ENCODE data around the gene PCID2.

The PCID2 gene

DNA sequence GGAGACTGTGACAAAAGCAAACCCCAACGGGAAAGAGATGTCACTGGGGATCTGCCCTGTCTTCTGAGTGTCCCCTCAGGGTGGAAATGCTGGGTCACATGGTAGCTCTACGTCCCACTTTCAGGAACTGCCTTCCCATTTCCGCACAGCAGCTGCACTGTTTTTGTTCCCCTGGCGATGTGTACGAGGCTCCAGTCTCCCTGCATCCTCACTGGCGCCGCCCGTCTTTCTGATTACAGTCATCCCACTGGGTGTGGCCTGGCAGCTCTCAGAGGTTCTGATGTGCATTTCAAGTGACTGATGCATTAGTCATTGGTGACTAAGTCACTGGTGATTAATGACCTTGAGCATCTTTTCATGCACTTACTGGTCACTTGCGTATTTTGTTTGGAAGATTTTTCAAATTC is 21.2 kb downstream of the PCID2 start:
- FAIRE-seq, result no peak

DNA sequence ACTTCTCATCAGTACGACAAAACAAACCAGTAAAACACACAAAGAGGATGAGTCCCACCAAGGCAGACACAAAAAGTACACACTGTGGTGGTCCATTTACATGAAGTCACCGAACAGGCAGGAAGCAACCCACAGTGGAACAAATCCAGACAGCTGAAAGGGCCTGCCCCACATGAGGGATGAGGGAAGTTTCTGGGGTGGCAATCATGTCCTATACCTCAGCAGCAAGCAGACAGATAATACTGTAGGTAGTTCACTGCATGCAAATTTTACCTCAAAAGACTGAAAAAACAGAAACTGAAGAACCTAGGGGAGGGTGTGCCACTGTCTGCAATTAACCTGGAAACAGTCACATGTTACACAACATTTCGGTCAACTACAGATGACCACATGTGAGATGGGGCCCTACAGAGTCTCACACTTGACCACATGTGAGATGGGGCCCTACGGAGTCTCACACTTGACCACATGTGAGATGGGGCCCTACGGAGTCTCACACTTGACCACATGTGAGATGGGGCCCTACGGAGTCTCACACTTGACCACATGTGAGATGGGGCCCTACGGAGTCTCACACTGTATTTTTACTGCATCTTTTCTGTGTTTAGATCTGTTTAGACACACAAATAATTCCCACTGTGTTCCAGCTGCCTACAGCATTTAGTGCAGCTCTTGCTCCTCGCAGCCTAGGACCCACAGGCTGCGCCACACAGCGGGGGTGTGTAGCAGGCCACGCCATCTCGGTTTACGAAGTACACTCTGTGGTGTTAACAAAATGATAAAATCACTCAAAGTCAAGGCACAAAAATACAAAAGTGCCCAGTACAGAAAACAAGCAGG is 22.2 kb downstream of the PCID2 start:
- FAIRE-seq, result no peak

GRCh38 chr13:113184568-113185440 is 23.7 kb downstream of the PCID2 start:
- no peak for FAIRE-seq

DNA sequence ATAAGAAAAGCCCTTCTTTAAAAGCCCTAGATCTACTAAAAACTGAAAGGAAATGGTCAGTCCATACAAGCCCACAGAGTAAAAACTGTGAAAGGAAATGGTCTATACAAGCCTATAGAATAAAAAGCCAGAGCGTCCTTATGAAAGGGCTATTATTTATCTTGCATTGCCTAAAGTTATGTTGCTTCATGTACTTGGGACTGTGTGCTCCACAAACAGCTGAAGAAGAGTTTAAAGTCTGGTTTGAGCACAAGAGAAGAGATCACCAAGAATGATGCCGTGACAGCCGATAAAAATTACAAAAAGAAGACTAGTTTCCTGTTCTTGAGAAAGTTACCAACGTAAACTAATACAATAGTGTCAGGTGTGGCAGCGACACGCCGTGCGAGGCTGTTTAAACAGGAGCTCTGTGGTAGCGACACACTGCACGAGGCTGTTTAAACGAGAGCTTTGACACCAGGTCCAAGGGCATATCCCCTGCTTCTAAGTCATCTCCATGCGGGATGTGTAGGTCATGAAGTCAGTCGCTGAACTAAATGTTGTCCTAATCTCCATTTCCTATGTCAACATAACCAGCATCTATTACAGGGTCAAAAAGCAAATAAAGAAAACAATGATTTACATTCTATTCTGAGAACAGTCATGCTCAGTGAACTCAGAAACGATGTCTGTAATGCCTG is 24.9 kb downstream of the PCID2 start:
- FAIRE-seq, result no peak

DNA sequence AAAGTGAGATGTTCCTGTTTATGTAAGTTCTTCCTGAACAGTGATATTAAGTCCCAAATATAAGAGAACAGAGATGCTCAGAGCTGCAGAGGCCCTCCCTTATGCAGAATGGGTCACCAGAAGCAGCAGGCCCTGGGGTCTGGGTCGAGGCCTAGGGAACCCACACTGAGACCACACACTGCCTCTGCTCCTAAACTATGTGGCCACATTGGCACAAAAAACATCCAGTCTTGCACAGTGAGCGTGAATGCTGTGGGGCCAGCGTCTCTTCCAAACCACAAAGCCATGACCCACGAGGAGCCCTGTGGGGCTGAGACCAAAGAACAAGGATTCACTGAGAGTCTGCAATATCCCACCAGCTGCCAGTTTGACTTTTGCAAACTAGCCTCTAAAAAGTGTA is 26.4 kb downstream of the PCID2 start:
- no peak for FAIRE-seq

DNA sequence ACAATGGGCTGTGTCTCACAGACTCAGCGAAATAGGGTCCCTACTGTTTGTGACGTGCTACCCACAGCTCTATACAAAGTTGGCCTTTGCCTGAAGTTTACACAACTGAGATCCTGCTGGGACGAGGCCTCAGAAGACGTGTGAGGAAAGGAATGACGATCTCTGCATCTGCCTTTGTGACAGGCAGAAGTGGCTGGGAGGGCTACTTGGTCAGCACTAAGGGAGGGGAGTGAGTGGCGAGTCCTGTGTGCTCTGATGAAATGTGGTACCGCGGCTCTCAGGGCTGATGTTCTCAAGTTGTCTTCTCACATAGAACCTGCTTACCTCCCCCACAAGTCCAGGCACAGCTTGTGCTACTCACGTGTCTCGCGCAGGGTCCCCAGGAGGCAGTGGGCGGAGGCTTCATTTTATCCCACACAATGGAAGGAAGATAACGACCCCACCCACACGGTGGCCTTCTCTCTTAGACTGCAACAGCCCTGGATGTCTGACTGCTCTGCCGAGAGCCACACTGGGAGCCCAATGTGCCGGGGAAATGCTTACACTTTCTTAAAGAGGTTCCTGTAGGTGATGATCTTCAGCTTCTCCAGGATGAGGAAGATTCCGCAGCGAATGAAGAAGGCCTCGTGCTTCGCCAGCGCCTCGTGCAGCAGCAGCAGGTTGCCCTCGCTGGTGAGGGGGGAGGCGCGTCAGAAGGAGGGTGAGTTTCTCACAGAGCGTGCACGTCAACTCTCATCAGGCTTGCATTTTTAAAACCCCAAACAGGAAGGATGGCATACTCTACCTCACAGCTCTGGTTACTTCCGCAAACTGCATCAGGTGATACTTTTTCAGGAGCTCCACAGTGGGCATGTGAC is 28.9 kb downstream of the PCID2 start:
- FAIRE-seq, result no peak

GRCh38 chr13:113178896-113179167 is 29.6 kb downstream of the PCID2 start:
- no peak for FAIRE-seq

- FAIRE-seq, result no peak
Observed at GRCh38 chr13:113178070-113178895, 30.2 kb downstream of the PCID2 start.

DNA sequence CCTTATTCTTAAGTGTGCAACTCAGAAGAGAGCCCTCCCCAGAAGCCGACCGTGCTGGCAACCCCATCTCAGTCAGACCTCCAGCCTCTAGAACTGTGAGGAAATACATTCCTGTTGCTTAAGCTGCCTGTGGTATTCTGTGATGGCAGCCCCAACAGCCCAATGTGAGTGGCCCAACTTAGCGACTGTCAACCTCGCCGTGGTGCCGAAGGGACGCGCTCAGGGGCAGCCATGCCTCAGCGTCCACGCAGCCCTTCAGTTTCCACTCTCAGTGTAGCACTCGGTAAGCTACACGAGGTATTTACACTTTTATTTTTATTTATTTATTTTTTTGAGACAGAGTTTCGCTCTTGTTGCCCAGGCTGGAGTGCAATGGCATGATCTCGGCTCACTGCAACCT is 31.6 kb downstream of the PCID2 start:
- no peak for FAIRE-seq

- no peak for FAIRE-seq
Observed at GRCh38 chr13:113176280-113176679, 32.2 kb downstream of the PCID2 start.

- FAIRE-seq, result no peak
Observed at GRCh38 chr13:113172419-113172926, 36.0 kb downstream of the PCID2 start.

GRCh38 chr13:113171250-113172125 is 37.0 kb downstream of the PCID2 start:
- FAIRE-seq, result no peak

- FAIRE-seq, result no peak
Observed at GRCh38 chr13:113170511-113170910, 38.0 kb downstream of the PCID2 start.

- no peak for FAIRE-seq
Observed at GRCh38 chr13:113169277-113170272, 38.9 kb downstream of the PCID2 start.

GRCh38 chr13:113168211-113168610 is 40.3 kb downstream of the PCID2 start:
- FAIRE-seq, result no peak

DNA sequence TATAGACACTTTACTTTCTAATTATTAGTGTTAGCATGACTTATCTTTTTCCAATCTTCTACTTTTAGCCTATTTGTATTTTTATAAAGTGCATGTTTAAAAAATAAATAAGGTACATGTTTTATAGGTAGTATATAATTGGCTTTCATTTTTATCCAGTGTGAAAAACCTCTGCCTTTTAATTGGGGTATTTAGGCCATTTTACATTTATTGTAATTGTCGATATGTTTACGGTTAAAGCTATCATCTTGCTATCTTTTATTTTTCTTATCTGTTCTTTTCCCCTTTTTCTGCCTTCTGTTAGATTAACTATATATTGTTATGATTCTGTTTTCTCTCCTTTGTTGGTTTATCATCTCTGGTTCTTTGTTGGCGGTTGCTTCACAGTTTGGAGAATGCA is 40.9 kb downstream of the PCID2 start:
- no peak for FAIRE-seq

GRCh38 chr13:113167155-113167554 is 41.3 kb downstream of the PCID2 start:
- FAIRE-seq, result no peak

- FAIRE-seq, result no peak
Observed at GRCh38 chr13:113166681-113167080, 41.8 kb downstream of the PCID2 start.

DNA sequence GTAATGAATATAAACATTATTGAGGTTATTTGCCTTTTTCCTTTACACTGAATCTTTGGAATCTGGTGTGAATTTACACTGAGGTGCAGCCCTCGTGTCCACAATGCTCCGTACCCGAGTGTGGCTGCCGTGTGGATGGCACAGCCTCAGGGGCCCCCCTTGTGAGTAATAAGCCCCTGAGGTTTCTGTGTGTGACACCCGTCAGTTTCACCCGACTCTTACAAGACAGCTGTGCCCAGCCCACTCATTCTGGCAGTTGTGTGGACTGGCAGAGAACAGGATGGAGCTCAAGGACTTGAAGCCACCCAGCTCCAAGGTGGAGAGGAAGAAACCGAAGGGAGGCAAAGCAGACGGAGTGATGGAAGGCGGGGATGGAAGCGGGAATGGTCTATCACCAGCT is 42.2 kb downstream of the PCID2 start:
- no peak for FAIRE-seq
